GM12874 (cell line): ENCODE data around the gene ZNF768.

Experiments used
- TF ChIP-seq, protein P1 (sequence below): IDR thresholded peaks from 2 replicates; pipeline ENCODE4 v1.5.1; 2011; ENCODE audit warnings: low read depth, mild to moderate bottlenecking, control low read depth, low read length, moderate library complexity; ENCODE audit not compliant: insufficient read depth

ZNF768 gene

DNA sequence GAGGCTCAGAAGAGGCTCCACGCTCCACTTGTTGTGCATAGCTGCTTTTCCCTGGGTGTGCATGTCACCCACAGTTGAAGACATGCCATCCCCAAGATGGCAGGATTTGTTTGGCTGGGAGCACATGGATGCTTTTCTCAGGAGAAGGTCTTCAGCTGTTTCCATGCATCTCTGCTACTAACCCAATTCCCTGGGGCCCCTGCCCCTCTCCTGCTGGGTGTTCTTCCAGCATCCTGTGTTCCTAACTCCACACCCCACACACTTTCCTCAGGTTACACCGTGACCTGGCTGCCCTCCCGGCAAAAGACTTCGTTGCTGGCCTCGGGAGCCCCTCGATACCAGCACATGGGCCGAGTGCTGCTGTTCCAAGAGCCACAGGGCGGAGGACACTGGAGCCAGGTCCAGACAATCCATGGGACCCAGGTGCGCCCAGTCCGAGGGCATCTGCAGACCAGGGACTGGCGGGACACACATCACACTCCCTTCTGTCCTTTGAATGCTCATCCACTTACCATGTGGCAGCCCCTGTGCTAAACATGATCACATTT lies 32.4 kb downstream of the ZNF768 start:
- TF ChIP-seq, protein P1, sequence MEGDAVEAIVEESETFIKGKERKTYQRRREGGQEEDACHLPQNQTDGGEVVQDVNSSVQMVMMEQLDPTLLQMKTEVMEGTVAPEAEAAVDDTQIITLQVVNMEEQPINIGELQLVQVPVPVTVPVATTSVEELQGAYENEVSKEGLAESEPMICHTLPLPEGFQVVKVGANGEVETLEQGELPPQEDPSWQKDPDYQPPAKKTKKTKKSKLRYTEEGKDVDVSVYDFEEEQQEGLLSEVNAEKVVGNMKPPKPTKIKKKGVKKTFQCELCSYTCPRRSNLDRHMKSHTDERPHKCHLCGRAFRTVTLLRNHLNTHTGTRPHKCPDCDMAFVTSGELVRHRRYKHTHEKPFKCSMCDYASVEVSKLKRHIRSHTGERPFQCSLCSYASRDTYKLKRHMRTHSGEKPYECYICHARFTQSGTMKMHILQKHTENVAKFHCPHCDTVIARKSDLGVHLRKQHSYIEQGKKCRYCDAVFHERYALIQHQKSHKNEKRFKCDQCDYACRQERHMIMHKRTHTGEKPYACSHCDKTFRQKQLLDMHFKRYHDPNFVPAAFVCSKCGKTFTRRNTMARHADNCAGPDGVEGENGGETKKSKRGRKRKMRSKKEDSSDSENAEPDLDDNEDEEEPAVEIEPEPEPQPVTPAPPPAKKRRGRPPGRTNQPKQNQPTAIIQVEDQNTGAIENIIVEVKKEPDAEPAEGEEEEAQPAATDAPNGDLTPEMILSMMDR, result no peak

DNA sequence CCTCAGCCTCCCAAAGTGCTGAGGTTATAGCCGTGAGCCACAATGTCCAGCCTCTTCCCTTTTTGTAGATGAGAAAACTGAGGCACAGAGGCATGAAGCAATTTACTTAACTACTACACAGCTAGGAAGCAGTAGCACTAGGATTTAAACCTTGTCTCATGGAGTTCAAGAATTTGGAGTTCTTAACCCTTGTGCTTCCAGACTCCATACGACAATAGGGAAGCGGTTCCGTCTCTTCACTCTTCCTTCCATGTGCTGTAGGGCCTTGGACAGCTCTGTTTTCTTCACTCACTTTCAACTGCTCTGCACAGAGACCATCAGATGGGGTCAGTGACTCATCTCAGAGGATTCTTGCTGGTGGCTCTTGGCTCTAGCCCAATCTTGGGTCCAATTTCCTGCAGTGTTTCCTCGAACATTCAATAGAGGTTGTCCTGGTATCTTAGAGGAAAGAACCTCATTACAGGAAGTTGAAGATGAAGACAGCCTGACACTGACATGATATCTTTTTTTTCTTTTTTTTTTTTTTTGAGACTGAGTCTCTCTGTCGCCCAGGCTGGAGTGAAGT lies 34.5 kb downstream of the ZNF768 start:
- TF ChIP-seq, protein P1, result no peak

DNA sequence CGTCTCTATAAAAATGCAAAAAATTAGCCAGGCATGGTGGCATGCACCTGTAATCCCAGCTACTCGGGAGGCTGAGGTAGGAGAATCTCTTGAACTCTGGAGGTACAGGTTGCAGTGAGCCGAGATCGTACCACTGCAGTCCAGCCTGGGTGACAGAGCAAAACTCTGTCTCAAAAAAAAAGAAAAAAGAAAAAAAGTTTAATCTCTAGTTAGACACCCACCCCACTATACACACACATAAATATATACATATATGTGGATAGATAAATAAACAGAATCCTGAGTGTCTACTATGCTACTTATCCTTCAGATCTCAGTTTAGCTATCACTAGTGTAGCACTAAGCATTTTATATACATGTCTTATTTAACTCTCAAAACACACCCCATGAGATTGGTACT lies 35.1 kb downstream of the ZNF768 start:
- TF ChIP-seq, protein P1, result no peak

DNA sequence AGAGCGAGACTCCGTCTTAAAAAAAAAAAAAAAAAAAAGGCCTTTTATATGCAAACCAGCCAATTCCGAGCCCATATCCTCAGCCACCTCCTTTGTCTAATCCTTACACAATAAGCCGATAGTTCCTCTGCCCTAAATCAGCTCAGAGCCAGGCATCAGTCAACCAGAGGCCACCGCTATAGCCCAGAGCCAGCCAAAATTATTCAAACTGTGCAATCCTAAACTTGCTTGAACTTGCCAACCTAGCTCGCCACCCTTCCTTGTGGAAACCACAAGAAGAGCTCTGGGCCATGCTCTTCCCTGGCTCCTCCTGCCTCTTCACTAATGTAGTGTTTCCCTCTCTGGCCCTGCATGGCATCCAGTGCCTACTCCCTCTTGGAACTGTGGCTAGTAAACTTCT lies 36.2 kb downstream of the ZNF768 start:
- TF ChIP-seq, protein P1, result no peak

DNA sequence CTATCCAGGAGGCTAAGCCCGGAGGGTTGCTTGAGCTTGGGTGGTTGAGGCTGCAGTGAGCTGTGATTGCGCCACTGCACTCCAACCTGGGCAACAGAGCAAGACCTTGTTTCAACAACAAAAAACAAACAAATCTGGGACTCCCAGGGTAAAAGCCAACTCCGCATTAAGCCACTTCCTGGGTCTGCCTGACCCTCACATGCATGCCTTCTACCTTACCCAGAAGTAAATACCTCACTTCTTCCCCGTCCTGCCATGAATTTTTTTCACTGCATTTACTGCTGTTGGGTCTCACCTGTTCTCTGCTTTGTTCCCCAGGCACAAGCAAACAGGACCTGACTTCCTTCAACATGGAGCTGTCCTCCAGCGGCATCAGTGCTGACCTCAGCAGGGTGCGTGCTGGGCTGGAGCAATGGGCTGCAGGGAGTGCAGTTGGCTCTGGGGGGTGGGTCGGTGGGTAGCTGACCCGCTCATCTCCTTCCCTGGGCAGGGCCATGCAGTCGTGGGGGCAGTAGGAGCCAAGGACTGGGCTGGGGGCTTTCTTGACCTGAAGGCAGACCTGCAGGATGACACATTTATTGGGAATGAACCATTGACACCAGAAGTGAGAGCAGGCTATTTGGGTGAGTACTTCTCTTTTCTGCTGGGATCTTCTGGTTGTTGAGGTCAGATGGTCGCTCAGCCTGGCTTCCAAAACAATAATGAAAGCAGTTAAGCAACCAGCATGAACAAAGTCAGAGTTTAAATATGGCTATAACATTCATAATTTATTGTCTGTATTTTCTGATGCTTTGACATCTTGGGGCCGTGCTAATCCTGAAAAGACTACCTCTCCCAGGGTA lies 37.4 kb downstream of the ZNF768 start:
- TF ChIP-seq, protein P1, result no peak

DNA sequence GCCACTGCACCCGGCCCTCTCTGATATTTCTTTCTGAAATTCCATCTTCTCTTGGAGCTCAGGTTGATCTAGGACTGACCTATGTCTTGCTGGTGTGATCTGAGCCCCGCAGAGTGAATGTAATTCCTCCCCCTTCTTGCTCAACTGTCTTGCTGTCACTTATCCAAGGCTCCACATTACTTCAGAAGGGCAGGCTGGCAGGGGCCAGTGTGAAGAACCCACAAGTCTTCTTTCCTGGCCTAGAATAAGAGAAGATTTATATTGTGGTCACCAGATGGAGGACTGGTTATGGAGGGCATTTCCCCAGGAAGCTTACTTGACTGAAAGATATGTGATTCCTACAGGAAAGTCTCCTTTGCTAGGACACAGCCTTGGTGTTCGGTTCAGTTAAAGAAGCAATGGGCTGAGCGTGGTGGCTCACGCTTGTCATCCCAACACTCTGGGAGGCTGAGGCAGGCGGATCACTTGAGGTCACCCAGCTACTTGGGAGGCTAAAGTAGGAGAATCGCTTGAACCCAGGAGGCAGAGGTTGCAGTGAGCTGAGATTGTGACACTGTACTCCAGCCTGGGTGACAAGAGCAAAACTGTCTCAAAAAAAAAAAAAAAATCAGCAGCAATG lies 40.4 kb downstream of the ZNF768 start:
- TF ChIP-seq, protein P1, result no peak

DNA sequence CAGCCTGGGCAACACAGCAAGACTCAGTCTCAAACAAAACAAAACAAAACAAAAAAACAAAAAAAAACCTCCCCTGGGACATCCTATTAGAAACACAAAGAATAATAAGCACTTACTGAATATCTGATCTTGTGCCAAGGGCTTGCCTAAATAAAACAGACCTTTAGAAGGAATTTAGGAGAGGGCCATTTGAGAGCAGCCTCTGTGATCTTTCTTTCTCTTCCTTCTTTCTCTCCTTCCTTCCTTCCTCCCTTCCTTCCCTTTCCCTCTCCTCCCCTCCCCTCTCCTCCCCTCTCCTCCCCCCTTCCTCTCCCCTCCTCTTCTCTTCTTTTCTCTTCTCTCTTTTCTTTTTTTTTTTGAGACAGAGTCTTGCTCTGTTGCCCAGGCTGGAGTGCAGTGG lies 41.5 kb downstream of the ZNF768 start:
- TF ChIP-seq, protein P1, result no peak
